ENCODE measurements around the gene SLC35B2.

Gene SLC35B2

DNA sequence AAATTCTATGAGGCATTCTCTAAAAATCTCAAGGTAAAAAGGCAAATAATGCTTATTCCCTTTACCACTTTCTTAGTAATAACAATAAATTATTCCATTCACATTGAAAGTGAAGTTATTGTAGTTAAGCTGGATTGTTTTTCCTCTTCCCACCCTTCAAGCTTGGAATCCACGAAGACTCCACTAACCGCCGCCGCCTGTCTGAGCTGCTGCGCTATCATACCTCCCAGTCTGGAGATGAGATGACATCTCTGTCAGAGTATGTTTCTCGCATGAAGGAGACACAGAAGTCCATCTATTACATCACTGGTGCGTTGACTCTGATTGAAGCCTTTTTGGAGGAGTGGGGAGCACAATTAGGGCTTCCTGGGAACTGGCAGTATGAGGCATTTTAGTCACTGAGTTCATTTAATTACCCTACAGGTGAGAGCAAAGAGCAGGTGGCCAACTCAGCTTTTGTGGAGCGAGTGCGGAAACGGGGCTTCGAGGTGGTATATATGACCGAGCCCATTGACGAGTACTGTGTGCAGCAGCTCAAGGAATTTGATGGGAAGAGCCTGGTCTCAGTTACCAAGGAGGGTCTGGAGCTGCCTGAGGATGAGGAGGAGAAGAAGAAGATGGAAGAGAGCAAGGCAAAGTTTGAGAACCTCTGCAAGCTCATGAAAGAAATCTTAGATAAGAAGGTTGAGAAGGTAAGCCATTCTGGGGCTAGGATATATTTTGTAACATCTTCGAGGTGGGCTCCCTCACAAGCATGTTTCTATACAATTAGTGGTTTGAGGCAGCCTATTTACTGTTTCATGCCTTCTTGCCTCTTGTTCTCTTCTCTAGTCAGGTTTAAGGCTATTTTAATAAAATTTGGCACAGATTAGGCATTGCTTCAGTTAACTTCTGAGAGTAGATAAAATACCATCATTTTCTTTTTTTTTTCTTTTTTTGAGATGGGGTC is 5.5 kb downstream of the SLC35B2 start:
- DNase-seq: no peak

DNA sequence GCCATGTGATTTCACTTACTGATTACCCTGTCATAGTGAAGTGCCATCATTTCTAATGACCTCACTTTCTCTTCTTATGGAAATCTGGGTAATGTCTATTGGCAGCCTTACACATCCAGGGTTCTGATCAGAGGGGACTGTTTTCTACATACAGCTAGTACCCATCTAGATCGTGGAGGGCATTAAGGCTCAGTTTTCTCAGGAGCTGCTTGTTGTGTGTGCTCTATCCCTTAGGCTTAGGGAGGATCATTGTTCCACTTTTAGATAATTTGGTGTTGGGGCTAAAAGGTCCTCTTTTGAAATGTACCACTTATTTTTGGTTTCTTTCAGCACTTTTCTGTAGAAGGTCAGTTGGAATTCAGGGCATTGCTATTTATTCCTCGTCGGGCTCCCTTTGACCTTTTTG is 6.6 kb downstream of the SLC35B2 start:
- no peak for DNase-seq

DNA sequence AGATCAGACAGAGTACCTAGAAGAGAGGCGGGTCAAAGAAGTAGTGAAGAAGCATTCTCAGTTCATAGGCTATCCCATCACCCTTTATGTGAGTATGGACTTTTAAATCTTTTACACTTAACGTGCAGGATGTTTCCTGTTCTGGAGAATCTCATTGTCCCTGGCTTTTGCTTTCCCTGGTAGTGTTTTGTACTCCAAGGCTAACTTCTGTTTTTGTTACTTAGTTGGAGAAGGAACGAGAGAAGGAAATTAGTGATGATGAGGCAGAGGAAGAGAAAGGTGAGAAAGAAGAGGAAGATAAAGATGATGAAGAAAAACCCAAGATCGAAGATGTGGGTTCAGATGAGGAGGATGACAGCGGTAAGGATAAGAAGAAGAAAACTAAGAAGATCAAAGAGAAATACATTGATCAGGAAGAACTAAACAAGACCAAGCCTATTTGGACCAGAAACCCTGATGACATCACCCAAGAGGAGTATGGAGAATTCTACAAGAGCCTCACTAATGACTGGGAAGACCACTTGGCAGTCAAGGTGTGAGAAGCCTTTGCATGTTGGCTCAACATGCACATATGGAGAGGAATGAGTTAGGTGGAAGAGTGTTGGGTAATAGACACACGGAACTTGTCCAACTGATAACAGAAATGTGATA is 7.1 kb downstream of the SLC35B2 start:
- no peak for DNase-seq

DNA sequence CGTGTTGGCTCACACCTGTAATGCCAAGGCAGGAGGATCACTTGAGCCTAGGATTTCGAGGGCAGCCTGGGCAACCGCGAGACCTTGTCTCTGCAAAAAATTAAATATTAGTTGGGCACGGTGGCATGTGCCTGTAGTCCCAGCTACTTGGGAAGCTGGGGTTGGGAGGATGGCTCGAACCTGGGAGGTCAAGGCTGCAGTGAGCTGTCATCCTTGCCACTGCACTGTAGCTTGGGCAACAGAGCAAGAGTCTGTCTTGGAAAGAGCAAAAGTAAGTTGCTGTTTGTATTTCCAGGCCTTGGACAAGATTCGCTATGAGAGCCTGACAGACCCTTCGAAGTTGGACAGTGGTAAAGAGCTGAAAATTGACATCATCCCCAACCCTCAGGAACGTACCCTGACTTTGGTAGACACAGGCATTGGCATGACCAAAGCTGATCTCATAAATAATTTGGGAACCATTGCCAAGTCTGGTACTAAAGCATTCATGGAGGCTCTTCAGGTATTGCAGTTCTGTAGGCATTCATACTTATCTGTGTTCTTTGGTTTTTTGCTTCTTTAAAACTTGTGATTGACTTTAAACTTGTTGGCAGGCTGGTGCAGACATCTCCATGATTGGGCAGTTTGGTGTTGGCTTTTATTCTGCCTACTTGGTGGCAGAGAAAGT is 8.1 kb downstream of the SLC35B2 start:
- DNase-seq: no peak

DNA sequence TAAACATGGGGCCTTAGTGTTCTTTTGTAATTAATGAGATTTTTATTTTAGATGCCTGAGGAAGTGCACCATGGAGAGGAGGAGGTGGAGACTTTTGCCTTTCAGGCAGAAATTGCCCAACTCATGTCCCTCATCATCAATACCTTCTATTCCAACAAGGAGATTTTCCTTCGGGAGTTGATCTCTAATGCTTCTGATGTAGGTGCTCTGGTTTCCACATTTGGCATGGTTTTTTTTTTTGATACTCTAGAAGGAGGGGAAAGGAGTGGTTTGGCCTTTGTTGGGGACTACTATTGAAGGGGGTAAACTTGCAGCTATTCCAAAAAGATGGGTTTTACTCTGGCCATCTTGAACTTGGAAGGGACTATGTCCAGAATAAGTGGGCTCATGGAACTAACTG is 8.7 kb downstream of the SLC35B2 start:
- no peak for DNase-seq

DNA sequence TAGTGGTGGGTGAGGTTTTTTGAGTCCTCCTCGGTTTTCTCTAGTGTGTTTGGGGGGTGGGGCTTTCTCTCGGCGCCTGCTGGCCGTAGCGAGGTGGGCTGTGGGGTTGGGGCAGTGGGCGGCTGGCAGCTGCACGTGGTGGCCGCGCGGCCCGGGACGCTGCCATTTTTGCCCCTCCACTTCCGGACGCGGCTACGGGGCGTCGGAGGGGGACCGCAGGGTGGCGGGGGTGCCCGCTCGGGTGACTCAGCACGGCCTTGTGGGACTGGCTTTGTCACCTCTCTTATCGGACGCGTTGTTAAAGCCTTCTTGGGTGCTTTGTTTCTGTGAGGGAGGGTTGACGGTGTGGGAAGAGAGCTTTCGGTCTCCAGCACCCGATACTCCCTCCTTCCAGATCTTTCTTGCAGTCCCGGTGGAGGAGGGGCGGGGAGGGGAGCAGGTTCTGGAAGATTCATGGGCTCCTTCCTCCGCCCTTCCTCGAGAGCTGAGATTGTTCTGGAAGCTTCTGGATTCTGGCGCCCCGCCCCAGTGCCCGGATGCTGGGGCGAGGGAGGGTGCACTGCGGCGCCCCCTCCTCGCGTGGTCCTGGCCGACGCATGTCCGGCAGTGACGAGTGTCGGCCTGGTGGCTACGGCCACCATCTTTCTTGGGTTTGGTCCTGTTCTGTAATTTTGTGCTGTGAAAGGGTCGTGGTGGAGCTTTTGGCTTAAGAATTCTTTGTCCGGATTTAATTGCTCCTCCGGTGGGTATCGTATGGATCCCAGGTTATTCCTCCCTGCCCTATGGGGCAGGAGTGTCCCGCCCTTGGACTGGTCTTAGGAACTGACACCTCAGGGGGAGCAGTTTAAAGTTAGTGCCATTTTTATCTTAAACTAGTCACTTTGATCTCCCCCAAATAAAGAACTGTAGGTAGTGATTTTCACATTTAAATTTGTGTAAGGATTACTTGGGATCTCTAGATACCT is 9.7 kb downstream of the SLC35B2 start:
- DNase-seq: peak; percentile 91 to 95 (median 92)

DNA sequence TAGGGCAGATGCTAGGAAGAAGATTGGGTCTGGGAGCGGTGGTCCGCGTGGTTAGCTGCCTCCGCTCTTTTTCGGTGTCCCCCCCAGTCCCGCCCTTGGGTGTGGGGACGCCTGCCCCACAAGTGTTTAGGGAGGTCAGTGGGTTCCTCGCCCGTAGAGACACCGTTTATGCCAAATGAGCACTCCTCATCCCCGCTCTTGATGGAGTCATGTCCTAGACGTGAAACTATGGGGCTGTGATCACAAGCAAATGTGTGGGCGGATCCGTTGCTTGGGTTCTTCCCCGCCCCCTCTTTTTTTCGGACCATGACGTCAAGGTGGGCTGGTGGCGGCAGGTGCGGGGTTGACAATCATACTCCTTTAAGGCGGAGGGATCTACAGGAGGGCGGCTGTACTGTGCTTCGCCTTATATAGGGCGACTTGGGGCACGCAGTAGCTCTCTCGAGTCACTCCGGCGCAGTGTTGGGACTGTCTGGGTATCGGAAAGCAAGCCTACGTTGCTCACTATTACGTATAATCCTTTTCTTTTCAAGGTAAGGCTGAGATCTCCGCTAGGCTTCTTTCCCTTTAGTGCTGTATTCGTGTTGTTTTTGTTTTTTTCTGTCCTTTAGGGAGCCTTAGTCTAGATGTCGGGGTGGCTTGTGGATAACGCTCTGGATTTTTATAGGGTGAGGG is 10.5 kb downstream of the SLC35B2 start, which contains the start of gene HSP90AB1:
TSS of gene HSP90AB1 (plus strand) at position 439 of the 675 bp plus-strand sequence. CDS start 1,529 bp downstream, outside the sequence.
- DNase-seq: peak; percentile 96 to 97 (median 97)

DNA sequence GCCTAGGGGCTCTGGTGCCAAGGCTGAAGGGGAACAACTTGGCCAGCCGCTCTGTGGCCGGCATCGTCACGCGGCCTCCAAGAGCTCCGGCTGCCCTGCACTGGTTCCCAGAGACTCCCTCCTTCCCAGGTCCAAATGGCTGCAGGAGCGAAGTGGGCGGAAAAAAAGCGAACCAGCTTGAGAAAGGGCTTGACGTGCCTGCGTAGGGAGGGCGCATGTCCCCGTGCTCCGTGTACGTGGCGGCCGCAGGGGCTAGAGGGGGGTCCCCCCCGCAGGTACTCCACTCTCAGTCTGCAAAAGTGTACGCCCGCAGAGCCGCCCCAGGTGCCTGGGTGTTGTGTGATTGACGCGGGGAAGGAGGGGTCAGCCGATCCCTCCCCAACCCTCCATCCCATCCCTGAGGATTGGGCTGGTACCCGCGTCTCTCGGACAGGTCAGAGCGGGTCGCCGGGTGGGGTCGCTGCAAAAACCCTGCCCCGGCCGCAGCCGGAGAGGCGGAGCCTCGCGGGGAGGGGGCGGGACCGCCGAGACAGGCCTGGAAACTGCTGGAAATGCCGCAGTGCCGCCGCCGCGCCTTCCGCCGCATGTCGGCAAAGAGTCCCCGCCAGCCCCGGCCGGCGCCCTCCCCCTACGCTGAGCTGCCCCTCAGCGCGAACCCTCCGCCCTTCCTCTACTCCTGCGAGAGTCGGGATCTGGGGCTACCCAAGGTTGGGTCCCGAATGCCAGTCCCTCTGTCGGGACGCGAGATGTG is 11.2 kb downstream of the SLC35B2 start:
- DNase-seq: peak; percentile 67 to 91 (median 78)

DNA sequence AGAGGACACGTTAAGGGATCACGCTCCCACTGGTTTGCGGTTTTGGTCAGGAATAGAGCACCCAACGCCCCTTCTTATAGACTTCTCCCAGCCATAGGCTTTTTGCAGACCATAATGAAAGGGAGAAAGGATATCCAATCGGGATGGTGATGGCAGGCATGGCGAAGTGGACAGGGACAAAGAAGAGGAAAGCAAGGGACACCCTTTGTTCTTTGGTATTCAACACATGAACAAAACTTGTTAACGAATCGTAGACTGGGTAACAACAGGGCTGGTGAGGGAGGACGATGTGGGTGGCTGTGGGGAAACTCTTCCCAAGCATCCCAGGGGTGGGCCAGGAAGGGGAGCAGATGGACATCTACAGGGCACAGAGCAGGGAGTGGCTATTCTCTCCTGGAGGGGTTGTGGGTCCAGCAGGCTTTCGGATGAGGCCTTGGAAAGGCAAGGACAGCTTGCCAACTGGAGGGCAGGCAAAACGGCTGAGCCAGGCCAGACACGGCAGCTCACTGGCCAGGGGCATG is 11.9 kb downstream of the SLC35B2 start:
- DNase-seq: no peak

DNA sequence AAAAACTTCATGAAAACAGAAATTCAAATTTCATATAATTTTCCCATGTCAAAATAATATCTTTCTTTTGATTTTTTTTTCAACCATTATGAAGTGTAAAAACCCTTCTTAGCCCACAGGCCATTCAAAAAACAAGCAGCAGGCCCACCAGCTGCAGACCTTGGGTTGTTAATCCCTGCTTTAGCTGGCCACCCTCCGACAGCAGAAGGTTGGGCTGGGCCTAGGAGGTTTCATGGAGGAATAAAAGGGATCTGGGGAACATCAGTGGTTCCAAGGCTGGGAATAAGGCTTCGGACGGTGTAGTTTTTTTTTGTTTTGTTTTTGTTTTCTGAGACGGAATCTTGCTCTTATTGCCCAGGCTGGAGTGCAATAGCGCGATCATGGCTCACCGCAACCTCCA is 14.0 kb downstream of the SLC35B2 start:
- DNase-seq: no peak

DNA sequence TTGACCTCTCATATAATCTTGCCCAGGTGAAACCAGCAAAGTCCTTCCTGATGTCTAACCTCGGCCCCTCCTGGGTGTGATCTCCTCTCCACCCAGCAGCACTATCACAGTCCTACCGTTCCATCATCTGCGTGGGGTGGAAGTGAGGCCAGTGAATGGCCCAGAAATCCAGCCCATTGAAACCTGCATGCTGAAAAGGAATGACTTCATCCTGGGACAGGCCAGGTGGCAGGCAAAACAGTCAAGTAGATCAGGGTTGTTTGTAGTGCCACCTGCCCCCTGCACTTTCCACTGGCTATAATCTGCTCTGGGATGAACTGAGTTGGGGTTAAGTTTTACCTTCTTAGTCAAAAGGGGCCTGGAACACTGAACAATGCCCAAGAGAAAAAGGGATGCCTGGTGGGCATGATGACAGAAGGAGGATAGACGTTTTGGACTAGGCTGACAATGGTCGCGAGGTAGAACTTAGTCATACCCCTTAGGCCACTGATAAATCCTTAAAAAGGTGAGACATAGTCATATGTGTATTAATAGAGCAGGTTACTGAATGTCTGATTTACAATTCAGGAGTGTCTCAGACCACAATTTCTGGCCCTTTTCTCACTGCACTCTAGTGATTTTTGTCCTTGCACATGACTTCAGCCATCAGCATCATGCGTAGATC is 18.5 kb downstream of the SLC35B2 start:
- DNase-seq: no peak

DNA sequence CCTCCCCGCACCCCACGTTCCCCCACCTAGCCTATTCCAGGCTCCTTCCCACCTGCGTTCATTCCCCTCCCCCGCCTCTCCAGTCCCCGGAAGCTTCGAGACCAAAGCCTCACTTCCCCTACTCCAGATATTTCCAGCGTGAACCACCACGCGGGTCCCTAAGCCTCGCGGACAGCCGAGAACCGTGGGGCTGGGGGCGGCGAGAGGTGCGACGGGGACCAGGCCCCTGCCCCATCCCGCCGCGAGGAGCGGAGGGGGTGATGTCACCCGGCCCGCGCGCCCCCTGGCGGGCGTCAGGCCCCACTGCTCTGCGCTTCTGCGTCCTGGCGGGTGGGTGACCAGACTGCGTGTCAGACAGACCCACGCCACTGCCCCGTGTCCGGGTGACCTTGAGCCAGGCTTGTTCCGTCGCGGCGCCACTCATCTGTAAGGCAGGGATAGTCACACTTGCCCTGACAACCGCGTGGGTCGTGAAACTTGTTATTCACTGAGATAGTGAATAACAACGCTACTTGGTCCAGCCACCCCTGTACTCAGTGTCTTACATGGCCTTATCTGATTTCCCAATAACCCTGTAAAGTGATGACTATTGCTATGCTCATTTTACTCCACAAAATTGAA is 19.4 kb downstream of the SLC35B2 start:
- DNase-seq: peak; percentile 86 to 94 (median 90)

DNA sequence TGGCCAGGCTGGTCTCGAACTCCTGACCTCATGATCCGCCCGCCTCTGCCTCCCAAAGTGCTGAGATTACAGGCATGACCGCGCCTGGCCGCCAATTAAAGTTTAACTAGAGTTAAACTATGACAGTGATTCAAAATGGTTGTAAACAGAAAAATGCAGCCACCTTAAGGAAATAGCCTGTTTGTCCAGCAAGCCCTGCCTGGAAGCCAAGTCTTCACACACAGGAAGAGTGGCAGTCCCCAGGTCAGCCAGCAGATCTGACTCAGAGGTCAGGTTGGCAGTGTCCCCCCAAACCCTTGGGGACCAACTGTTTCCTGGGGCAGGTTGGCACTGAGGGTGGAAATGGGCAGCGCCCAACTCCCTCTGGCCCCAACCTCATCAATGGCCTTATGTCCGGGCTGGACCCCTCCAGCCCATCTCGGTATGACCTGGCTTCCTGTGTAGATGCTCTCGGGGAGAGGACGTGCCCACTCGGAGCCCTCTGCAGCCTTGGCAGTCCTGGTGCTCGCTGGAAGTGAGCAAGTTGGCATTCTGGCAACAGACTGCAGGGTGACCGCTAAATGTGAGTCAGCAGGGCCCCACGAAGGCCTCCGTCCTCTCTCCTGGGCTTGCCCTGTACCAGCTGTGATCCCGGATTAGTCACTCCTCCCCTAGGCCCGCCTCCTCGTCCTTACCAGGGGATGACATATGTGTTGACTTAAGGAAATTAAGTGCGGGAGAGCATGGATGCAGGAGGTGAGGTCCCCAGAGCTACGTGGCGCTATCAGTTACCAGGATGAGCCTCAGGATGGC is 20.1 kb downstream of the SLC35B2 start:
- peak; percentile 96 to 98 (median 96) for DNase-seq

DNA sequence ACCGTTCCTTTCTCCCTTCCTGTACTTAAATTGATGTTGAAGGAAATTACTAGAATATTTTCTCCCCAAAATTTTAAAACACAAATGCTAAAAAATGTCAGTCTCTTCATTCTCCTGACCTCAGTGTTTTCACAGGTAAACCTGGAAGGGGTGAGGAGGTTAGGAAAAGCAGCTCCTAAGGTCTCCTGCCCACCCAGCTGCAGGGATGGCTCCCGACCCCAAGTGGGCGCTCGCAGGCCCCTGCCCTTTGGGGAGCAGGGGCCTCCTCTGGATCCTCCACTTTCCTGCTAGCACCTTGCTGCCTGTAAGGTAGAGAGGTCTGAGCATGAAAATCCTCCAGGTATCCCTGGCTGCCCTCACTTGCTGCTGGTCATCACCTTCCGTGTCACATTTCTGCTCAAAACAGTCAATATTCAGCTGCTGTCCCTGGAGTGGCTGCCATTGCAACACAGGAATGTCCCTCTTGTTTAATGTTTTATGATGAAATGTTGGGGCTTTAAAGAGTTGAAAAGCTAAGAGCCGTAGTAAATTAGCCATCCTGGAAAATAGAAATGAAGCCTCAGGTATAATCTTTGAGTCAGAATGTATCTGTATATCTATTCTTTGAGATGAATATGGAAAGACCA is 21.3 kb downstream of the SLC35B2 start:
- peak in 2 of 3 donors; percentile 38 to 44 for DNase-seq

DNA sequence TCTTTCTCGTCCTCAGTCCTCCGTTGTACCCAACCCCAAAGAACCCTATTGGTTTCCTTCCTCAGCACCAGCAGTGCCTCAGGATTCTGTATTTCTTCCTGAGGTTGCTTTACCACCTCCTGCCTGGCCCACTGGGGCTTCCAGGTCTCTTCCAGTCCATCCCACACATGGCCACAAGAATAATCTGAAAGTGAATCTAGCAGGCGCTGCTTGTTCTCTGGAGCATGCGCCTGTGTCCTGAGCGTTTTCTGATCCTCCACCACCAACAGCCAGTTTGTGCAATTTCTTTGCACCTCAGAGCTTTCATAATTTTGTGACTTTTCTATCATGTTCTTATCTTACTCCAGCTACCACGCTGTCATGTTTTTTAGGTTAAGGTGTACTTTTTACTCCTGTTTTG is 22.1 kb downstream of the SLC35B2 start:
- no peak for DNase-seq

DNA sequence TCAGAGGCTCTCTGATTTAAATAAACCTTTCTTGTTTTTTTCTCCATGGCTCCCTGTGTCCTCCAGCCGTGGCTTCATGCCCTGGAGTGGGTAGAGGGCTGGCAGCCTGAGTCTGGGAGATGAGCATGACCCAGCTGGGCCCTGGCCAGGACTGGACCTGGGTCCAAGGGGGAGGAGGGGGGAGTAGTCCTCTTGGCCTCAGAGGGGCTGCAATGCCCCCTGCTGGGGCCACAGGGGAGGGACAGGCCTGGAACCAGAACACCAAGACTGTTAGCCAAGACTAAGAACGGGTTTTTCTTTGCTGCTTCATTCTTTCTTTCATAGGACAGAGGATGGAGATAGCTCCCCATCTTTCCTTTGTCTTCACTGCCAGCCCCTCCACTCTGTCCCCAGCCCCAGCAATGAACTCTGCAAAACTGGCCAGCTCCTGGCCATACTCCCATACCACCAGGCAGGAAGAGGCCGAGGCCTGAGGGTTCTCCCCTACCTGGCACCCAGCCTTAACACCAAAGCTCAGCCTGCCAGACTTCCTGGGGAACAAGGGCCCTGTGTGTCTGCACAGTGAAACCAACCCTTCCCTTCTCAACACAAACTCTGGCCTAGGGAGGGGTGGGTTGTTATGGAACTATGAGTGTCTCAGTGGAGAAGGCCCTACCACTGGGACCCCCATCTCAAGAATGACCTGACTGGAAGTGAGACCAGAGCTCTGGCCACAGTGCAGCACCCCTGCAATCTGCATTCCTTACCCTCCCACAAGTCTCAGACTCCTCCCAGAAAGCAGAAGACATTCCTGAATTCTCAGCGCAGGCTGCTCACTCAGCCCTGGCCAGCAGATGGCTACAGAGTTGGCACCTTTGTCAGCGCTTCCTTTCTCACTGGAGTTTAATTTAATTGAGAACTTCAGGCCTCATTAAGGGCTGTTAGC is 23.0 kb downstream of the SLC35B2 start:
- DNase-seq: peak; percentile 51 to 54 (median 53)

DNA sequence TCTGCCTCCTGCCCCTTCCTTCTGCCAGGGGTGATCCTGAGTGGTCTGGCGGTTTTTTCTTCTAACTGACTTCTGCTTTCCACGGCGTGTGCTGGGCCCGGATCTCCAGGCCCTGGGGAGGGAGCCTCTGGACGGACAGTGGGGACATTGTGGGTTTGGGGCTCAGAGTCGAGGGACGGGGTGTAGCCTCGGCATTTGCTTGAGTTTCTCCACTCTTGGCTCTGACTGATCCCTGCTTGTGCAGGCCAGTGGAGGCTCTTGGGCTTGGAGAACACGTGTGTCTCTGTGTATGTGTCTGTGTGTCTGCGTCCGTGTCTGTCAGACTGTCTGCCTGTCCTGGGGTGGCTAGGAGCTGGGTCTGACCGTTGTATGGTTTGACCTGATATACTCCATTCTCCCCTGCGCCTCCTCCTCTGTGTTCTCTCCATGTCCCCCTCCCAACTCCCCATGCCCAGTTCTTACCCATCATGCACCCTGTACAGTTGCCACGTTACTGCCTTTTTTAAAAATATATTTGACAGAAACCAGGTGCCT is 23.7 kb downstream of the SLC35B2 start:
- no peak for DNase-seq
